A549 (cell line): ENCODE data around the gene PLSCR3.

ENCODE experiments used
- CEBPB ChIP-seq, 2 experiments: fragments of >200 bp in 1 of 2; sonication (Bioruptor Twin) in 1 of 2; formaldehyde crosslinking in 1 of 2; IDR thresholded peaks; 2 replicates each; pipeline ENCODE4 v1.6.1; 2012 to 2016
- EHMT2 ChIP-seq: fragments of 200-600 bp; sonication (generic); IDR thresholded peaks from 2 replicates; pipeline ENCODE4 v1.6.1; 2016; ENCODE audit warnings: antibody characterized with exemption, low read depth, mild to moderate bottlenecking, moderate library complexity
- JUN ChIP-seq, 2 experiments: fragments of >200 bp; sonication (Bioruptor Twin); formaldehyde crosslinking; IDR thresholded peaks; 2 replicates in 1 of 2; 3 replicates in 1 of 2; pipeline ENCODE4 v1.6.1; 2016 to 2017
- KDM1A ChIP-seq: fragments of 200-600 bp; sonication (generic); IDR thresholded peaks from 2 replicates; pipeline ENCODE4 v1.6.1; 2016; ENCODE audit warnings: low read depth, mild to moderate bottlenecking
- TP53 ChIP-seq: fragments of 250-450 bp; sonication (Bioruptor Pico); IDR thresholded peaks from 2 replicates; pipeline ENCODE4 v1.5.0; 2021; ENCODE audit warnings: mild to moderate bottlenecking, moderate library complexity
- ZFP36 ChIP-seq: fragments of 450-650 bp; IDR thresholded peaks from 2 replicates; pipeline ENCODE4 v1.6.1; 2014; ENCODE audit warnings: borderline replicate concordance; ENCODE audit not compliant: partially characterized antibody
- TF ChIP-seq, protein P1 (sequence below): fragments of >200 bp; sonication (Bioruptor Twin); formaldehyde crosslinking; IDR thresholded peaks from 3 replicates; pipeline ENCODE4 v1.5.1; 2016
- TF ChIP-seq, protein P2 (sequence below): fragments of 200-600 bp; sonication (generic); IDR thresholded peaks from 2 replicates; pipeline ENCODE4 v1.6.1; 2016; ENCODE audit warnings: antibody characterized with exemption, mild to moderate bottlenecking, moderate library complexity

DNA sequence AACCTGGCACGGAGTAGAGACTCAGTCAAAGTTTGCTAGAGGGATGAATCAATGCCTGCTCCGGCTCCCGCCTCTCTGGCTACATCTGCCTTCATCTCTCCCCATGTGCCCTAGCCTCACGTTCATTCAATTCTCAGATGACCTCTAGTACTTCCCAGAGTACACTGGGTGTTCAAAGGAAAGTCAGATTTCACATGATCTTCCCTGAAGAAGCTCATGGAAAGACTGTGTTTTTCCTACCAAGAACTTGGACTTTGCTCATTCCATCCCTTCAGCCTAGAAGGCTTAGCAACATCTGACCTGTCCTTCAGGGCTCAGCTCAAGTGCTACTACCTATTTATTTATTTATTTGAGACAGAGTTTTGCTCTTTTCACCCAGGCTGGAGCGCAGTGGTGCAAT, 24.5 kb downstream of the PLSCR3 start:
- TF ChIP-seq, protein P1, sequence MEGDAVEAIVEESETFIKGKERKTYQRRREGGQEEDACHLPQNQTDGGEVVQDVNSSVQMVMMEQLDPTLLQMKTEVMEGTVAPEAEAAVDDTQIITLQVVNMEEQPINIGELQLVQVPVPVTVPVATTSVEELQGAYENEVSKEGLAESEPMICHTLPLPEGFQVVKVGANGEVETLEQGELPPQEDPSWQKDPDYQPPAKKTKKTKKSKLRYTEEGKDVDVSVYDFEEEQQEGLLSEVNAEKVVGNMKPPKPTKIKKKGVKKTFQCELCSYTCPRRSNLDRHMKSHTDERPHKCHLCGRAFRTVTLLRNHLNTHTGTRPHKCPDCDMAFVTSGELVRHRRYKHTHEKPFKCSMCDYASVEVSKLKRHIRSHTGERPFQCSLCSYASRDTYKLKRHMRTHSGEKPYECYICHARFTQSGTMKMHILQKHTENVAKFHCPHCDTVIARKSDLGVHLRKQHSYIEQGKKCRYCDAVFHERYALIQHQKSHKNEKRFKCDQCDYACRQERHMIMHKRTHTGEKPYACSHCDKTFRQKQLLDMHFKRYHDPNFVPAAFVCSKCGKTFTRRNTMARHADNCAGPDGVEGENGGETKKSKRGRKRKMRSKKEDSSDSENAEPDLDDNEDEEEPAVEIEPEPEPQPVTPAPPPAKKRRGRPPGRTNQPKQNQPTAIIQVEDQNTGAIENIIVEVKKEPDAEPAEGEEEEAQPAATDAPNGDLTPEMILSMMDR: no peak
- TF ChIP-seq CEBPB (IDR thresholded peaks at IDR 0.05) (no peak), KDM1A (no peak), JUN (IDR thresholded peaks at IDR 0.05) (no peak), TP53 (no peak), ZFP36 (no peak), EHMT2 (no peak)
- TF ChIP-seq, protein P2, sequence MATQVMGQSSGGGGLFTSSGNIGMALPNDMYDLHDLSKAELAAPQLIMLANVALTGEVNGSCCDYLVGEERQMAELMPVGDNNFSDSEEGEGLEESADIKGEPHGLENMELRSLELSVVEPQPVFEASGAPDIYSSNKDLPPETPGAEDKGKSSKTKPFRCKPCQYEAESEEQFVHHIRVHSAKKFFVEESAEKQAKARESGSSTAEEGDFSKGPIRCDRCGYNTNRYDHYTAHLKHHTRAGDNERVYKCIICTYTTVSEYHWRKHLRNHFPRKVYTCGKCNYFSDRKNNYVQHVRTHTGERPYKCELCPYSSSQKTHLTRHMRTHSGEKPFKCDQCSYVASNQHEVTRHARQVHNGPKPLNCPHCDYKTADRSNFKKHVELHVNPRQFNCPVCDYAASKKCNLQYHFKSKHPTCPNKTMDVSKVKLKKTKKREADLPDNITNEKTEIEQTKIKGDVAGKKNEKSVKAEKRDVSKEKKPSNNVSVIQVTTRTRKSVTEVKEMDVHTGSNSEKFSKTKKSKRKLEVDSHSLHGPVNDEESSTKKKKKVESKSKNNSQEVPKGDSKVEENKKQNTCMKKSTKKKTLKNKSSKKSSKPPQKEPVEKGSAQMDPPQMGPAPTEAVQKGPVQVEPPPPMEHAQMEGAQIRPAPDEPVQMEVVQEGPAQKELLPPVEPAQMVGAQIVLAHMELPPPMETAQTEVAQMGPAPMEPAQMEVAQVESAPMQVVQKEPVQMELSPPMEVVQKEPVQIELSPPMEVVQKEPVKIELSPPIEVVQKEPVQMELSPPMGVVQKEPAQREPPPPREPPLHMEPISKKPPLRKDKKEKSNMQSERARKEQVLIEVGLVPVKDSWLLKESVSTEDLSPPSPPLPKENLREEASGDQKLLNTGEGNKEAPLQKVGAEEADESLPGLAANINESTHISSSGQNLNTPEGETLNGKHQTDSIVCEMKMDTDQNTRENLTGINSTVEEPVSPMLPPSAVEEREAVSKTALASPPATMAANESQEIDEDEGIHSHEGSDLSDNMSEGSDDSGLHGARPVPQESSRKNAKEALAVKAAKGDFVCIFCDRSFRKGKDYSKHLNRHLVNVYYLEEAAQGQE: no peak
